Prostate gland (tissue), 2 donors: Measurements from ENCODE around the gene BCL2L2. TPM values are rescaled to one million over a fixed set of nuclear protein-coding genes. Genes with fewer than 3 reads are reported as not detected.

Experiments used
- DNase-seq: peaks from one replicate; pipeline ENCODE4 v3.0.0-alpha.2; 2019; ENCODE audit warnings: low spot score
- H3K27ac ChIP-seq, 2 donors: fragments of 200-600 bp; sonication (generic); 2 replicates each; pipeline ENCODE4 v1.5.1; 2017 to 2019
- H3K27me3 ChIP-seq: fragments of 200-600 bp; sonication (generic); replicated peaks from 2 replicates; pipeline ENCODE4 v1.5.1; 2019; ENCODE audit not compliant: insufficient read depth
- H3K36me3 ChIP-seq, 2 donors: fragments of 200-600 bp; sonication (generic); 1 replicate in 1 of 2; 2 replicates in 1 of 2; pipeline versions ENCODE4 v1.5.1 to v1.8.1; 2017 to 2019
- H3K4me1 ChIP-seq: fragments of 200-600 bp; sonication (generic); replicated peaks from 2 replicates; pipeline ENCODE4 v1.5.1; 2019
- H3K4me3 ChIP-seq, 2 donors: fragments of 200-600 bp; sonication (generic); 2 replicates each; pipeline ENCODE4 v1.5.1; 2017 to 2019
- H3K9me3 ChIP-seq: fragments of 200-600 bp; sonication (generic); 2 replicates; pipeline ENCODE4 v1.5.1; 2017
- CTCF ChIP-seq, 4 experiments: fragments of 200-600 bp in 2 of 4; fragments of 450-650 bp in 2 of 4; sonication (generic) in 2 of 4; IDR thresholded peaks; 1 replicate in 3 of 4; 2 replicates in 1 of 4; pipeline ENCODE4 v1.5.1; 2016 to 2019; ENCODE audit warnings: antibody characterized with exemption in 4 of 4, mild to moderate bottlenecking in 2 of 4, moderate library complexity in 2 of 4
- POLR2A ChIP-seq: fragments of 450-650 bp; IDR thresholded peaks from one replicate; pipeline ENCODE4 v1.6.1; 2016; ENCODE audit warnings: antibody characterized with exemption, mild to moderate bottlenecking
- POLR2AphosphoS5 ChIP-seq: sonication (generic); formaldehyde crosslinking; IDR thresholded peaks from one replicate; pipeline ENCODE4 v1.6.1; 2017; ENCODE audit warnings: antibody characterized with exemption
- WGBS: methylation state at CpG from one replicate; pipeline ENCODE4 v1.1.5; 2018; 5-methylcytosine and 5-hydroxymethylcytosine counted together
- intact Hi-C: fragments of 100-400 bp; cut with DNase I; formaldehyde crosslinking; loops from one replicate; pipeline ENCODE4 v1.14.2; 2022
- total RNA-seq, 2 donors: library from RNA; depleted of rRNA; stranded (reverse); fragments of >200 nt; gene quantifications; one replicate each; pipeline ENCODE4 v1.1.0, GENCODE V29; 2016

BCL2L2 gene
- total RNA-seq, 2 donors from 2014 or later, result 45.4 to 87.3 TPM

- H3K4me3 ChIP-seq, result peak overlapping the region; percentile 52 to 62
- H3K27me3 ChIP-seq, result no peaks in the 10 kb centered on the region
- TF ChIP-seq POLR2A (no peak), CTCF (IDR thresholded peaks at IDR 0.05) (no peak), POLR2AphosphoS5 (no peak)
- intact Hi-C loops, result loop anchor here (2.0 to 10.0 kb wide), 2 partner anchors 14 to 182 kb away; partner anchors contain the start of gene PABPN1
- peak overlapping the region; percentile 85 to 87 for H3K27ac ChIP-seq
- no peaks in the 10 kb centered on the region for H3K9me3 ChIP-seq
- H3K4me1 ChIP-seq, result peaks cover 12% of the 10 kb centered on the region
- WGBS, result 8% methylated on average over 5 of the region's 5 CpGs
- no peak for DNase-seq
- H3K36me3 ChIP-seq, result no peaks in the 10 kb centered on the region
These were observed 505 bp downstream of the BCL2L2 start for GRCh38 chr14:23307146-23307530.

GRCh38 chr14:23307687-23308644 is 1.3 kb downstream of the BCL2L2 start:
- H3K4me1 ChIP-seq, result peaks cover 12% of the 10 kb centered on the region
- no peaks in the 10 kb centered on the region for H3K36me3 ChIP-seq
- H3K4me3 ChIP-seq, result peak overlapping the region; percentile 52 to 62
- DNase-seq, result no peak
- no peak for TF ChIP-seq POLR2A
- no peak for TF ChIP-seq POLR2AphosphoS5
- no peak for TF ChIP-seq CTCF (IDR thresholded peaks at IDR 0.05)
- H3K9me3 ChIP-seq, result no peaks in the 10 kb centered on the region
- H3K27me3 ChIP-seq, result no peaks in the 10 kb centered on the region
- WGBS, result 80% methylated on average over 22 of the region's 22 CpGs
- intact Hi-C loops, result loop anchor here (2.0 to 10.0 kb wide), 2 partner anchors 13 to 183 kb away; partner anchors contain the start of gene PABPN1
- H3K27ac ChIP-seq, result peak overlapping the region; percentile 85 to 87

GRCh38 chr14:23308721-23309445 is 2.2 kb downstream of the BCL2L2 start:
- 78% methylated on average over 17 of the region's 17 CpGs for WGBS
- peaks cover 12% of the 10 kb centered on the region for H3K4me1 ChIP-seq
- no peak overlapping the region for H3K27ac ChIP-seq
- no peak overlapping the region for H3K4me3 ChIP-seq
- no peaks in the 10 kb centered on the region for H3K9me3 ChIP-seq
- H3K36me3 ChIP-seq, result no peaks in the 10 kb centered on the region
- intact Hi-C loops, result loop anchor here (10.0 kb wide), 1 partner anchor 184 kb away; no protein-coding TSS in a partner anchor
- TF ChIP-seq POLR2AphosphoS5, result no peak
- no peaks in the 10 kb centered on the region for H3K27me3 ChIP-seq
- DNase-seq, result no peak

DNA sequence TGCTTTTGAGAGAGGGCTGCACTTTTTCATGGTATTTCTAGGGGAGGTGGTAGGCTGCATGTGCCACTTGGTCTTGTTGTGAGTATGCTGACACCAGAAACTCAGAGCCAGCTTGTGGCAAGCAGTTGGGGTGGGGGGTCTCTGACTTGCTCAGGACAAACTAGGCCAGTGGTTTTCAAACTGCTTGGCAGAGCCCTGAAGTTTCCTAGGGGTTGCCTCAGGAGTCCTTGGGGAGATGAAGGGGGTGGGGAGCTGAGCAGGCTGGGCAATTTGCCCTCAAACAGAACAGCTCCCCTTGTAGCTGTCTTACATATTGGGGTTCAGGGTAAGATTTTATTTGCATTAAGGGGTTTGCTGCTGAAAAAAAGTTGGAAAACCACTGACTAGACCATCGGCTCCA is 3.9 kb downstream of the BCL2L2 start:
- DNase-seq, result no peak
- Histone ChIP-seq H3K36me3 (no peaks in the 10 kb centered on the region), H3K4me3 (no peak overlapping the region), H3K4me1 (peaks cover 12% of the 10 kb centered on the region), H3K27ac (no peak overlapping the region), H3K27me3 (no peaks in the 10 kb centered on the region), H3K9me3 (no peaks in the 10 kb centered on the region)
- intact Hi-C loops, result no loop called here
- no peak for TF ChIP-seq POLR2AphosphoS5
- no peak for TF ChIP-seq CTCF (IDR thresholded peaks at IDR 0.05)
- 100% methylated on average over 1 of the region's 1 CpG for WGBS

GRCh38 chr14:23316300-23316699 is 9.7 kb downstream of the BCL2L2 start:
- Histone ChIP-seq H3K4me3 (no peak overlapping the region), H3K9me3 (no peaks in the 10 kb centered on the region), H3K27ac (no peak overlapping the region), H3K27me3 (no peaks in the 10 kb centered on the region), H3K36me3 (no peaks in the 10 kb centered on the region), H3K4me1 (no peaks in the 10 kb centered on the region)
- WGBS, result 90% methylated on average over 5 of the region's 5 CpGs
- TF ChIP-seq POLR2AphosphoS5 (no peak), CTCF (IDR thresholded peaks at IDR 0.05) (no peak), POLR2A (no peak)
- no peak for DNase-seq
- intact Hi-C loops, result no loop called here
